GM12865 (cell line): ENCODE measurements around the gene SPATS2.

Experiments
- DNase-seq: peaks from one replicate; pipeline ENCODE4 v3.0.0; 2010; ENCODE audit warnings: low read depth
- H3K4me3 ChIP-seq: 2 replicates; pipeline ENCODE4 v1.5.1; 2011; ENCODE audit warnings: mild to moderate bottlenecking, low read depth, low read length, control low read depth
- CTCF ChIP-seq: IDR thresholded peaks from 2 replicates; pipeline ENCODE4 v1.5.1; 2011; ENCODE audit warnings: low read length, control low read depth, low read depth, inconsistent platforms; ENCODE audit not compliant: insufficient read depth; ENCODE audit errors: missing control alignments

The SPATS2 gene

DNA sequence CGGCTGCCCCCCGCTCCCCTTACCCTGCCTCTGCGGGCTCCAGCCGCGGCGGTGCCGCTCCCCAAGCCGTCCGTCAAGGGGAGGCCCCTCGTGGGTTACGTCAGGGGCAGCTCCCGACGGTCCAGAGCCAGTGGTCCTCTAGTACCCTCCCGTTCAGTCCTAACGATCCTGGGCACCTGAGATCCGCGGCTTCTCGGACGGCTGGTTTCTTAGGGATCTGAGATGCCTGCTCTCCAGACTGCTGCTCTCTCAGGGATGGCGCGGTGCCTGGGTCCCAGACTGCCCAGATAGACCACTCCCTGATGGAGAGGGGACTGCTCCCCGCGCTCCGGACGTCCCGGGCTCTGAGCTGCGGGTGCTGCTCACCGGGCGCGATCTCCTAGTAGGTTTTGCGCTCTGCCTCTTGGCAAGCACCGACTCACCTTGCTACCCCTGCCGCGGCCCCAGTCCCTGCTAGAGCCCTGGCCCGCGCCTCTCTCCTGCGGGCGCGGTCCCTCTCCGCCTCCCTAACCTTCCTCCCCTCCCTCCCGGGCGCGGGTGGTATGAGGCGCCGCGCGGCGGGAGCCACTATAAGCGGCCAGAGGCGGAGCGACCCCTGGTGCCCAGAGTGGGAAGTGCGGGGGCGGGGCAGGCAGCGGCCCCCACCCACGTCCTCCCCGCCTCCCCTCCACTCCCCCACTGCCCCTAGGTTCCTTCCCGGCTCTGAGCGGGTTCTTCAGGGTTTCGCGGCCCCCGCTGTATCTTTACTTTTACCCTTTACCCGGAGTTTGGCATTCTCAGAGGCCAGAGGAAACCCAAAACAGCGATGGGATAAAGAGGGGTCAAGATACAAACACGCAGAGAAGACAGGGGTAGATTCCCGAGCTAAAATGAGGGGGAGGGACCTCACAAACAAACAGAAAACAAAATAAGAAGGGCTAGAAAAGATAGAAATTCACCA is 30.3 kb upstream of the SPATS2 start, which contains the start of gene C1QL4:
Gene C1QL4 (minus strand): TSS at position 544 of the 940 bp plus-strand sequence. CDS start 711 bp downstream, outside the sequence.
- H3K4me3 ChIP-seq: no peak within 1 kb of the TSS; the same call in 1 of the 2 replicates
- TF ChIP-seq CTCF: peak; percentile 94
- peak; percentile 77 for DNase-seq

- DNase-seq: no peak
- no peak for TF ChIP-seq CTCF
- H3K4me3 ChIP-seq: no peak overlapping the region
Observed at GRCh38 chr12:49338830-49339463, 28.3 kb upstream of the SPATS2 start.

DNA sequence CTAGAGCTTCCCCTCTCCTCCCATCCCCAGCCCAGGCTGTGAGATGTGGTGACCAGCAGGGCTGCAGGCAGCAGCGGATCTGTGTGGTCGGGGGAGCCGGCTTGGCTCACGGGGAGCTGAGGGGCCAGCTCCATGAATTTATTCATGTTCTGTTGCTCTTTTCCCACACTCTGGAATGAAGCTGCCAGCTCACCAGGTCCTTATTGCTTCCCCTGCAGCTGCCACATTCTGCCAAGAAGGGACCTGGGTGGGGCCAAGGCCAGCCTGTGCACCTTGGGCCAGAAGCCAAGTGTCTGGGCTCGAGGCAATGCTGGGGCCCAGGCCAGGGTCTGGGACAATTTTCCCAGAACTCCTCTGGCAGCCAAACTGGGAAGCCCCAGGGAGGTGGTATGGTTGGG is 27.8 kb upstream of the SPATS2 start:
- H3K4me3 ChIP-seq: no peak overlapping the region
- TF ChIP-seq CTCF: no peak

DNA sequence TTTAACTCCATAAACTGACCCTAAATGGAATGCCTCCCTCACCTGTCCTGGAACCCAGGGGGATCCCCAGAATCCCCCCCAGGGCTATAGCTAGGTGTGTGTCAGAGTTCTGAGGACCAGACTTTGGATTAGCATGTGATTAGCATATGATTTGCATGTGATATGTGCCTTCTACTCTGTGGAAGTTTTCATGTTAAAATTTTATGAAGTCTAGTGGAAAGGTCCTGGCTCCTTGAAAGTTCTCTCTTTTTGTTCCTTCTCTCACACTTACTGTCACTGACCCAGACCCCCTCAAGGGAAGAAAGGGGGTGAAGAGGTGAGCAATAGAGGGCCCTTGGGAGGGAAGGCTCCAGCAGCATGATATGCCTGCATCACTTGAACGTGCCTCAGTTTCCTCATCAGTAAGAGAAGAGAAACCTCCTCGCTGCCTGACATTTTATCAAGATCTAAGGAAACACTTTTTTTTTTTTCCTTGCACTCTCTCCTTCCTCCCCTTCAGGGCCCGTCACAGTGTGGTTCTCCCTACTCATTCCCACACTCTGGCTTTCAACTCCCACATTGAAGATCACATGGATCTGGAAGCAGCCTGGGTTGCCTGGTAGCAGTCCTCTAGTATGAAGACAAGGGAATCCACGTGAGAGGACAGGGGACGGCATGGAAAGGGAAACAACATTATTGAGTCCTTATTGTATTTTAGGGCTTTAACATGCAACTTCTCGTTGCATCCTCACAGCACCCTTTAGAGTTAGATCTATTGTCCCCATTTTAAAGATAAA is 27.0 kb upstream of the SPATS2 start:
- no peak for TF ChIP-seq CTCF
- DNase-seq: no peak
- H3K4me3 ChIP-seq: no peak overlapping the region

More for the DNA sequence above, 27.8 kb upstream of the SPATS2 start:
- no peak for DNase-seq

DNA sequence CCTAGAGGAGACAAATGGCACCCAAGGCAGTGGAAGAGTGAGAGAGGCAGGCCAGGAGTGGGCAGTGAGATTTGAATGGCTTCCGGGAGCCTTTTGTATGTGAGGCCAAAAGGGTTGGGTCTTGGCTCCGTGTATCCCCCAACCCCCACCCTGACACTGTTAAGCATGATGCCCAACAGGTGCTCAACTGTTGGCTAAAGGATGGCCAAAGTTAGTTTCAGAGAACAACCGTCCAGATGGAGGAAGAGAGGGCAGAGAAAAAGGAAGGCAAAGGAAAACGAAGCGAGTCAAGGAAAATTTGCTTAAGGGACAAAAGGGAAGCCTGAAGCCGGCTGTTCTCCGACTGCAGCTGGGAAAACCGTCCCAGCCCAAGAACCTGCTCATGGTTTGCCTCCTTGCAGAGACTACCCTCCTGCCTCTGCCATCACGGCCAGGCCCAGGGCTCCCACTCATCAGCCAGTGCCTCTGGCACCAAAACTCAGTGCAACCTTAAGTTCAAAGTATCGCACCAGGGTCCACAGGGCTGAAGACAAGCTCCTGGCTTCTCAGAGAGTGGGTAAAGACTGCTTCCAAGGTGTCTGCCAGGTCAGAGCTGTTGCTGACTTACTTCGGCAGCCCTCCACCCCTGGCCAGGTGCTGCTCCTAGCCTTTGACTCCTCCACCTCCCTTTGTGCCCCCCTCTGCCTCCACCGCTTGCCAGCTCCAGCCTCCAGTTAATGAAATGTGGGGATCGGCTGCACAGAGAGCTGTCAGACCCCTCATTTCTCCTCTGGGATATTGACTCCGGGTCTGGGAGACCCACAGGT is 26.1 kb upstream of the SPATS2 start:
- no peak for DNase-seq
- no peak for TF ChIP-seq CTCF
- H3K4me3 ChIP-seq: no peak overlapping the region

DNA sequence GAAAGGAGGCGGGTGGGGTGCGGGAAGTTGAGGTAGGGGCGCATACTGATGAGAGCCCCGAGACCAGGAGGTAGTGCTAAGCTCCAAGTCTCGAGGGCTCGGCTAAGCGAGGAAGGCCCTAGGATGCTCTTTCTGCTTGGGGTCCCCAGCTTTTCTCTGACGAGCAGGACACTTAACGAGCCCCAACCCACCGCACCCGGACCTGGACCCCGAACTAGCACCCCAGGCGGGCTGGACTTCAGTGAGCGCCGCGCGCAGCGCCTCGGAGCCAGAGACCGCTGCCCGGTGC is 25.5 kb upstream of the SPATS2 start:
- no peak for DNase-seq
- no peak overlapping the region for H3K4me3 ChIP-seq
- no peak for TF ChIP-seq CTCF
